COR-L47 (cell line): Measurements from ENCODE around the gene CSNK1G2.

Source experiments
- DNase-seq: peaks from one replicate; lab custom pipeline; 2025; lab: John Stamatoyannopoulos, UW

CSNK1G2 gene

GRCh38 chr19:1941146-1942077 lies at the start of gene CSNK1G2:
CSNK1G2 (plus strand) TSS chr19:1941172; CDS start chr19:1969773, 28,601 bp downstream.
- no peak for DNase-seq

GRCh38 chr19:1893791-1894190 lies 47.2 kb upstream of the CSNK1G2 start:
- no peak for DNase-seq

- DNase-seq, result no peak
Measured at GRCh38 chr19:1896508-1896907, 44.5 kb upstream of the CSNK1G2 start.

DNA sequence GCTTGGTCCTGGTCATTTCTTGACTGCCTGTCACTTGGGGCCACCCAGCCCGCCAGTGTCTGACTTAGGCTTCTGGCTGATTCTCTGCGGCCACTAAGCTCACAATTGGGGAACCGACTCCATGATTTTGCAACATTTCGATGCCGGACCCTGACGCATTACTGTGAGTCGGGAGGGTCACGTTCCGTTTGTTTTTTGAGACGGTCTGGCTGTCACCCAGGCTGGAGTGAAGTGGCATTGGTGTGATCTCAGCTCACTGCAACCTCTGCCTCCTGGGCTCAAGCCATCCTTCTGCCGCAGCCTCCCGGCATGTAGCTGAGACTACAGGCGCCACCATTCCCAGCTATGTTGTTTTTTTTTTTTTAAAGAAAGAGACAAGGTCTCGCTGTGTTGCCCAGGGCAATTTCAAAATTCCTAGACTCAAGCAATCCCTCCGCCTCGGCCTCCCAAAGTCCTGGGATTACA lies 39.0 kb upstream of the CSNK1G2 start:
- no peak for DNase-seq

GRCh38 chr19:1902923-1903322 lies 38.0 kb upstream of the CSNK1G2 start:
- DNase-seq, result no peak

DNA sequence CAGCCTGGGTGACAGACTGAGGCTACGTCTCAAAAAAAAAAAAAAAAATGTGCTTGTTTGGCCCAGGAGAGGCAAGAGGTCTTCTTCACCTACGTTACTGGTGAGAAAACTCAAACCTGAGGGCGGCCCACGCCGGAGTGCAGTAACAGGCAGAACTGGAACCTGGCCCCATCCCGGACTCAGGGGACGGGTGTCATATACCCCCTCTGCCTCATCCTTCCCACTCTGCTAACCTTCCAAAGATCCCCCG lies 36.2 kb upstream of the CSNK1G2 start:
- DNase-seq, result no peak

- DNase-seq, result peak; percentile 99
Measured at GRCh38 chr19:1905110-1905862, 35.7 kb upstream of the CSNK1G2 start, which contains the start of the genes ADAT3 and SCAMP4. ADAT3 (plus strand) TSS chr19:1905399; CDS start chr19:1912048, 6,649 bp downstream. SCAMP4 (plus strand) TSS chr19:1905399; CDS start chr19:1915020, 9,621 bp downstream.

DNA sequence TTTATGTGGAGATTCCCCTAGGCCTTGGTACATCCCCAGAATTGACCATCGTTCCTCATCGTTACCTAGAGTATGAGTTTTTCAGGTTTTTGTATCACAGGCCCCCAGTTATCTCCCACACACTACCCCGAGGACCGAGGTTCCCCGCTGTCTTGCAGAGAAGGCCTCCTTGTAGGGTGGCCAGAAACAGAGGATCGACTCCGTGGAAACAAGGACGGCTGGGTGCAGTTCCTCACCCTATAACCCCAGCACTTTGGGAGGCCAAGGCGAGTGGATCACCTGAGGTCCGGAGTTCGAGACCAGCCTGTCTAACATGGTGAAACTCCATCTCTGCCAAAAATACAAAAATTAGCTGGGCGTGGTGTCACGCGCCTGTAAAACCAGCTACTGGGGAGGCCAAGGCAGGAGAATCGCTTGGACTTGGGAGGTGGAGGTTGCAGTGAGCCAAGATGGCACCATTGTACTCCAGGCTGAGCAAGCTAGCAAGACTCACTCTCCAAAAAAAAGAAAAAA lies 35.1 kb upstream of the CSNK1G2 start:
- DNase-seq, result no peak

GRCh38 chr19:1906985-1907562 lies 33.9 kb upstream of the CSNK1G2 start:
- DNase-seq, result no peak

- DNase-seq, result no peak
Measured at GRCh38 chr19:1907563-1908363, 33.2 kb upstream of the CSNK1G2 start.

- no peak for DNase-seq
Measured at GRCh38 chr19:1908364-1908678, 32.7 kb upstream of the CSNK1G2 start.

DNA sequence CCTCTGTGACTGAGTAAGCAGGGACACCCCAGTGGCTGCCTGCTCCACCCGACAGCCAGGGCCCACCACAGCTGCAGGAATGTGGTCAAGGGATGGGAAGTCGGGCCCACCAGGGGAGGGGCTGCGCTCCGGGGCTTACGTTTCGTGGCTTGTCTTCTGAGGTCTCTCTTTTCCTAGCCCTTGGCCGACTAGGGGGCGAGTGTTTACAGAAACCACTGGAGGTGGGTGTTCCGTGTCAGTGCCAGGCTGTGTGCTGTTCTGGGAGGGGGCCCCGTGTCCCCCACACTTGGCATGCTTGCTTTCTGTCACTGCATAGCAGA lies 31.3 kb upstream of the CSNK1G2 start:
- no peak for DNase-seq

GRCh38 chr19:1910177-1910576 lies 30.8 kb upstream of the CSNK1G2 start:
- no peak for DNase-seq

GRCh38 chr19:1911098-1911497 lies 29.9 kb upstream of the CSNK1G2 start:
- no peak for DNase-seq

DNA sequence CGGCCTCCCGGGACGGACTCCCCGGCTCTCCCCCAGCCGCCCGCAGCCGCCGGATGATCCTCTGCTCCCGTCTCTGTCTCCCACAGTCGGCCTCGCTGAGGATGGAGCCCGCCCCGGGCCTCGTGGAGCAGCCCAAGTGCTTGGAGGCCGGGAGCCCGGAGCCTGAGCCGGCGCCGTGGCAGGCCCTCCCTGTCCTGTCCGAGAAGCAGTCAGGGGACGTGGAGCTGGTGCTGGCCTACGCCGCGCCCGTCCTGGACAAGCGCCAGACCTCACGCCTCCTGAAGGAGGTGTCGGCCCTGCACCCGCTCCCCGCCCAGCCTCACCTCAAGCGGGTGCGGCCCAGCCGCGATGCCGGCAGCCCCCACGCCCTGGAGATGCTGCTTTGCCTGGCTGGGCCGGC lies 29.0 kb upstream of the CSNK1G2 start:
- DNase-seq, result no peak

DNA sequence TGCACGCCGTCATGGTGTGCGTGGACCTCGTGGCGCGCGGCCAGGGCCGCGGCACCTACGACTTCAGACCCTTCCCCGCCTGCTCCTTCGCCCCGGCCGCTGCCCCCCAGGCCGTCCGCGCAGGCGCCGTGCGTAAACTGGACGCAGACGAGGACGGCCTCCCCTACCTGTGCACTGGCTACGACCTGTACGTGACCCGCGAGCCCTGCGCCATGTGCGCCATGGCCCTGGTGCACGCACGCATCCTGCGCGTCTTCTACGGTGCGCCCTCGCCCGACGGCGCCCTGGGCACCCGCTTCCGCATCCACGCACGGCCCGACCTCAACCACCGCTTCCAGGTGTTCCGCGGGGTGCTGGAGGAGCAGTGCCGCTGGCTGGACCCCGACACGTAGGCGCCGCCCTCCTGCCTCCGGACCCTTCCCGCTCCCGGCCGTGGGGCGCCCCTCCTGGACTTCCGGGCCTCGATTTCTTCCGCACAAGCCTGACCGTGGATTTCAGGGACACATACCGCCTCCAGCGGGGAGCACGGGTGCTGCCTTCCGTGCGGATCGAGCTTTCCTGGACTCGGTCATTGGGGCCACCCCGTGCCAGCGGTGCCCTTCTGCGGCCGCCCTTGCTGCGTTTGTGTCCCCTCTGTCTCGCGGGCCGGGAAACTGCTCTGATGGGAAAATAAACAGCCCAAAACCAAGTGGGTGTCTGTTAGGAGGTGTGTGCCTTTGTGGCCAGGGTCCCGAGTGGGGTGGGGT lies 28.0 kb upstream of the CSNK1G2 start:
- DNase-seq, result no peak

DNA sequence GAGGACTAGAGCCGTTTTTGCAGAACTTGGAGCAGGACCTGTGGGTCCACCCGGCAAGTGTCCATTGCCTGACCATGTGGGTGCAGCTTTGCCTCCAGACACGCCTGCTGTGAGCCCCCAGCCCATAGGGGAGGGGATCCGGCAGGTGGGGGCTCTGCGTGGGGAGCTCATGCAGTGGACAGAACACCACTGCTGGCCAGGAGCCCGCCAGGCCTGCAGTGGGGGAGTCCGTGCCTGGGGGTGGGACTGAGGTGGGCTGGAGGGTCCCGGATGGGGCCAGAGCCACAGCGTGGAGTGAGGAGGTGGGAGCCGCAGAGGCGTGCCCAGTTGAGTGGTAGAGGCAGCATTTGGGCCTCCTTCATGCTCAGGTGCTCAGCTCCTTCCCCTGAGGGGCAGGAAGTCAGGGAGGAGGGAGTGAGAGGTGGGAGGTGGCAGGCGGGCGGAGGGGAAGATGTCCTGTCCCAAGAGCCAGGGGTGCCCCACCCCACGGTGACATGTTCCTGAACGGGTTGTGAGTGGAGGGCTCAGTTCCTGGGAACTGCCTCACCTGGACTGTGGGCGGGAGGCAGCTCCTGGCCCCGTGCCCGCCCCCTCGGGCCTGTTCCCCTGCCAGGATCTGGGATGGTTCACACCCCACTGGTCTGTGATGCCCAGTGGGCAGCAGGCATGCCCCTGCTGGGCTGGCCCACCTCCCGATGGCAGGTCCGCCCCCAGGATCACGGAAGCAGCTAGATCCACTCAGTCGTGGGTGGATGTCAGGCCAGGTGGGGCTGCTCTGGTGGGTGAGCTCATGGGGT lies 27.0 kb upstream of the CSNK1G2 start:
- DNase-seq, result no peak

DNA sequence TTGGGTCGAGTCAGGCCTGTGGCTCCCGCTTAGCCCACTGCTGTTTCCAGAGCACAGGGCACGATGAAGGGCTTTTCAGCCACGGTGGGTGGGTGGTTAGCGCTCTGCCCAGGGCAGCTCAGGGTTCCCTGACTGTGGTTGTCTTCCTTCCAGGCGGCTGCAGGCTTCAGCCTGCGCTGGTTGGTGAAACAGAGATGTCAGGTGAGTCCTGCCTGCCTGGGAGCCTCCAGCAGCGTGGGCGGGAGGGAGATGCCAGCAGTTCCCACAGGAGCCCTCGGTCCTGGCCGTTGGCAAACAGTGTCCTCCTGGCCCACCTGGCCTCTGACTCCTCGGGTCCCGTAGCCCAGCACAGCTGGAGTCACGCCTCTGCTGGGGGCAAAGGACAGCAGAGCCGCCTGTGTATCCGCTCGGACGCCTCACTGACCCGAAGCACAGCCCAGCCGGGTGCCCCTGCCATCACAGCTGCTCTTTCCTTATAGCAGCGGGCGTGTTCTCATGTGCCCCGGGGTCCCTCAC lies 26.1 kb upstream of the CSNK1G2 start:
- DNase-seq, result no peak

DNA sequence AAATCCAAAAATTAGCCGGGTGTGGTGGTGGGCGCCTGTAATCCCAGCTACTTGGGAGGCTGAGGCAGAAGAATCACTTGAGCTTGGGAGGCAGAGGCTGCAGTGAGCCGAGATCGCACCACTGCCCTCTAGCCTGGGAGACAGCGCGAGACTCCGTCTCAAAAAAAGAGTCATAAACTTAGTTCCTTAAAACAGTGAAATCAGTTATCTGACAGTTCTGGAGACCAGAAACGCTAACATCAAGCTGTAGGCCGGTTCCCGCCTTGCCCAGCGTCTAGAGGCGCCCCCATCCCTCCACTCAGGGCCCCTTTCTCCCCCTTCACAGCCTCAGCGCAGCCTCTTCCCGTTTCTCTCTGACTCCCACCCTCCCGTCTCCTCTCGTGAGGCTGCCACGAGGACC lies 23.8 kb upstream of the CSNK1G2 start:
- DNase-seq, result no peak

DNA sequence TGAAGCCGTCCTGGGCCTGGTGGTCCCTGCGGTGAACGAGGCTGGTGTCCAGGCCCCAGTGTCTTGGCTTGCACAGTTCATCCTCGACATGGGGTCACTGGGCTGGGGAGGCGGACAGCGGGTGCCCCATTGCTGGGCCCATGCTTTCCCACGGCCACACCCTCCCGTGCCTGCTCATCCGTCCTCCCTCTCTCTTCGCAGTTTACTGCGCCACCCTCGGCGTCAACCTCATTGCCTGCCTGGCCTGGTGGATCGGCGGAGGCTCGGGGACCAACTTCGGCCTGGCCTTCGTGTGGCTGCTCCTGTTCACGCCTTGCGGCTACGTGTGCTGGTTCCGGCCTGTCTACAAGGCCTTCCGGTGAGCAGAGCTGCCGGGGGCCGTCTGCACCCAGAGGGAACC lies 23.0 kb upstream of the CSNK1G2 start:
- no peak for DNase-seq
